HepG2 (cell line): ENCODE measurements around the gene LHX3.

Experiments used
- NR0B2 ChIP-seq: sonication (generic); formaldehyde crosslinking; IDR thresholded peaks from 2 replicates; pipeline ENCODE4 v1.4.0; 2020; ENCODE audit warnings: mild to moderate bottlenecking, missing genetic modification reagents
- POLR2A ChIP-seq, 2 experiments: IDR thresholded peaks; 2 replicates each; pipeline ENCODE4 v1.6.1; 2011; ENCODE audit warnings: low read depth in 2 of 2, low read length in 2 of 2, mild to moderate bottlenecking in 1 of 2, moderate library complexity in 1 of 2; ENCODE audit not compliant: insufficient read depth in 1 of 2
- SP4 ChIP-seq: sonication (generic); formaldehyde crosslinking; IDR thresholded peaks from 2 replicates; pipeline ENCODE4 v1.8.1; 2023; ENCODE audit warnings: mild to moderate bottlenecking, missing genetic modification reagents
- ZBTB40 ChIP-seq, 2 experiments: fragments of 450-650 bp in 1 of 2; sonication (generic) in 1 of 2; formaldehyde crosslinking in 1 of 2; IDR thresholded peaks; 2 replicates each; pipeline versions ENCODE4 v1.6.1 to v1.8.0; 2016 to 2022; ENCODE audit warnings: antibody characterized with exemption in 1 of 2, mild to moderate bottlenecking in 1 of 2, missing genetic modification reagents in 1 of 2

DNA sequence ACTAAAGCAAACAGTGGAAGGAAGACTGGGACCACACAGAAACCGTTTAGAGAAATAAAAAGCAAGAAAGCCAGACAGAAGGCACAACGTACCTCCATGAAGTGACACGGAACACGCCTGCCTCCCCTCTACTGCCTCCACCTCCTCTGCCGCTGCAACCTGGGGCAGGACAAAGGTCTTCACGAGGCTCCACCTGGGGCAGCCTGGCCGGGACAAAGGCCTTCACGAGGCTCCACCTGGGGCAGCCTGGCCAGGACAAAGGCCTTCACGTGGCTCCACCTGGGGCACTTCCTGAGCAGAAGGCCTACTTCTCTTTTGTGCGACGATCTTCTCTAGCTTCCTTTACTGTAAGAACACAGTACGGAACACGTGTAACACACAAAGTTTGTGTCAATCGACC is 28.9 kb upstream of the LHX3 start:
- TF ChIP-seq NR0B2 (no peak), ZBTB40 (IDR thresholded peaks at IDR 0.05) (no peak), ZBTB40 (CRISPR knock-in tag; IDR thresholded peaks at IDR 0.05) (no peak), SP4 (CRISPR knock-in tag) (no peak), POLR2A (IDR thresholded peaks at IDR 0.05; ENCODE audit: insufficient read depth in 1 of 2, low read depth in 2 of 2, low read length in 2 of 2) (no peak)
